ENCODE results near the gene MMS19. TPM values are rescaled to one million over a fixed set of nuclear protein-coding genes. Genes with fewer than 3 reads are reported as not detected.

Gene MMS19
- total RNA-seq, 6 donors from 2014 or later = 62.5 to 148 (median 77.0) TPM

GRCh38 chr10:97444212-97444611 is 54.0 kb downstream of the MMS19 start:
- peaks cover 12 to 32% (median 22%) of the 10 kb centered on the region in 4 donors for H3K36me3 ChIP-seq
- WGBS, 2 donors = 82 to 94% methylated on average over 1 of the region's 1 CpG
- H3K27ac ChIP-seq = no peak overlapping the region
- peaks cover 29 to 44% (median 35%) of the 10 kb centered on the region in 4 donors for H3K4me1 ChIP-seq
- ATAC-seq (ENCODE audit: low FRiP score in 2 of 2) (no peak), DNase-seq (no peak)
- no peak overlapping the region for H3K4me3 ChIP-seq
- H3K27me3 ChIP-seq = no peaks in the 10 kb centered on the region
- no peaks in the 10 kb centered on the region for H3K9me3 ChIP-seq
- TF ChIP-seq EP300 (IDR thresholded peaks at IDR 0.05) (no peak), POLR2A (IDR thresholded peaks at IDR 0.05) (no peak), POLR2AphosphoS5 (IDR thresholded peaks at IDR 0.05) (no peak), CTCF (IDR thresholded peaks at IDR 0.05) (no peak)

GRCh38 chr10:97442277-97442676 is 55.9 kb downstream of the MMS19 start:
- no peak for TF ChIP-seq CTCF (IDR thresholded peaks at IDR 0.05)
- TF ChIP-seq POLR2A (IDR thresholded peaks at IDR 0.05) = no peak
- no peak for TF ChIP-seq POLR2AphosphoS5 (IDR thresholded peaks at IDR 0.05)
- TF ChIP-seq EP300 (IDR thresholded peaks at IDR 0.05) = no peak
- DNase-seq (no peak), ATAC-seq (ENCODE audit: low FRiP score in 2 of 2) (no peak)
- peaks cover 16 to 25% (median 20%) of the 10 kb centered on the region in 4 donors for H3K4me1 ChIP-seq
- peaks cover 15 to 51% (median 38%) of the 10 kb centered on the region in 4 donors for H3K36me3 ChIP-seq
- no peaks in the 10 kb centered on the region for H3K27me3 ChIP-seq
- no peak overlapping the region for H3K27ac ChIP-seq
- H3K4me3 ChIP-seq = no peak overlapping the region
- H3K9me3 ChIP-seq = no peaks in the 10 kb centered on the region
- WGBS, 2 donors = 88 to 100% methylated on average over 1 of the region's 1 CpG

- DNase-seq (no peak), ATAC-seq (ENCODE audit: low FRiP score in 2 of 2) (no peak)
- H3K4me1 ChIP-seq = no peaks in the 10 kb centered on the region
- peaks cover 27 to 91% (median 70%) of the 10 kb centered on the region in 4 donors for H3K36me3 ChIP-seq
- H3K27me3 ChIP-seq = no peaks in the 10 kb centered on the region
- H3K9me3 ChIP-seq = no peaks in the 10 kb centered on the region
- H3K4me3 ChIP-seq = no peak overlapping the region
- 90 to 91% methylated on average over 6 of the region's 6 CpGs for WGBS, 2 donors
- no peak for TF ChIP-seq POLR2AphosphoS5 (IDR thresholded peaks at IDR 0.05)
- TF ChIP-seq POLR2A (IDR thresholded peaks at IDR 0.05) = no peak
- no peak for TF ChIP-seq CTCF (IDR thresholded peaks at IDR 0.05)
- TF ChIP-seq EP300 (IDR thresholded peaks at IDR 0.05) = no peak
- no peak overlapping the region for H3K27ac ChIP-seq
Observed at GRCh38 chr10:97435211-97435610, 63.0 kb downstream of the MMS19 start.

GRCh38 chr10:97434557-97434956 is 63.7 kb downstream of the MMS19 start:
- DNase-seq = no peak
- ATAC-seq (ENCODE audit: low FRiP score in 2 of 2) = no peak
- no peak overlapping the region for H3K27ac ChIP-seq
- no peak for TF ChIP-seq EP300 (IDR thresholded peaks at IDR 0.05)
- no peak for TF ChIP-seq CTCF (IDR thresholded peaks at IDR 0.05)
- no peak for TF ChIP-seq POLR2AphosphoS5 (IDR thresholded peaks at IDR 0.05)
- no peak for TF ChIP-seq POLR2A (IDR thresholded peaks at IDR 0.05)
- H3K9me3 ChIP-seq = no peaks in the 10 kb centered on the region
- no peak overlapping the region for H3K4me3 ChIP-seq
- no peaks in the 10 kb centered on the region for H3K27me3 ChIP-seq
- H3K36me3 ChIP-seq = peaks cover 27 to 91% (median 66%) of the 10 kb centered on the region in 4 donors
- H3K4me1 ChIP-seq = no peaks in the 10 kb centered on the region
- WGBS, 2 donors = 84 to 95% methylated on average over 1 of the region's 1 CpG

- TF ChIP-seq POLR2A (IDR thresholded peaks at IDR 0.05) (no peak), POLR2AphosphoS5 (IDR thresholded peaks at IDR 0.05) (no peak), EP300 (IDR thresholded peaks at IDR 0.05) (no peak), CTCF (IDR thresholded peaks at IDR 0.05) (no peak)
- Histone ChIP-seq H3K4me3 (no peak overlapping the region), H3K27me3 (no peaks in the 10 kb centered on the region), H3K36me3 (peaks cover 25 to 91% (median 63%) of the 10 kb centered on the region in 4 donors), H3K9me3 (no peaks in the 10 kb centered on the region), H3K4me1 (peaks cover 0 to 3% (median 0%) of the 10 kb centered on the region in 4 donors), H3K27ac (no peak overlapping the region)
- ATAC-seq (ENCODE audit: low FRiP score in 2 of 2) = no peak
- no peak for DNase-seq
Observed at GRCh38 chr10:97434055-97434454, 64.2 kb downstream of the MMS19 start.

Data from upper lobe of left lung (tissue), 6 donors.